HG03108 (cell line): ENCODE data around the gene TAS2R41.

Experiments used
- ATAC-seq: cut with Tn5 transposase; IDR thresholded peaks from one replicate; pipeline ENCODE4 v1.9.1; 2021; ENCODE audit warnings: moderate library complexity; ENCODE audit not compliant: unreplicated experiment

Gene TAS2R41

DNA sequence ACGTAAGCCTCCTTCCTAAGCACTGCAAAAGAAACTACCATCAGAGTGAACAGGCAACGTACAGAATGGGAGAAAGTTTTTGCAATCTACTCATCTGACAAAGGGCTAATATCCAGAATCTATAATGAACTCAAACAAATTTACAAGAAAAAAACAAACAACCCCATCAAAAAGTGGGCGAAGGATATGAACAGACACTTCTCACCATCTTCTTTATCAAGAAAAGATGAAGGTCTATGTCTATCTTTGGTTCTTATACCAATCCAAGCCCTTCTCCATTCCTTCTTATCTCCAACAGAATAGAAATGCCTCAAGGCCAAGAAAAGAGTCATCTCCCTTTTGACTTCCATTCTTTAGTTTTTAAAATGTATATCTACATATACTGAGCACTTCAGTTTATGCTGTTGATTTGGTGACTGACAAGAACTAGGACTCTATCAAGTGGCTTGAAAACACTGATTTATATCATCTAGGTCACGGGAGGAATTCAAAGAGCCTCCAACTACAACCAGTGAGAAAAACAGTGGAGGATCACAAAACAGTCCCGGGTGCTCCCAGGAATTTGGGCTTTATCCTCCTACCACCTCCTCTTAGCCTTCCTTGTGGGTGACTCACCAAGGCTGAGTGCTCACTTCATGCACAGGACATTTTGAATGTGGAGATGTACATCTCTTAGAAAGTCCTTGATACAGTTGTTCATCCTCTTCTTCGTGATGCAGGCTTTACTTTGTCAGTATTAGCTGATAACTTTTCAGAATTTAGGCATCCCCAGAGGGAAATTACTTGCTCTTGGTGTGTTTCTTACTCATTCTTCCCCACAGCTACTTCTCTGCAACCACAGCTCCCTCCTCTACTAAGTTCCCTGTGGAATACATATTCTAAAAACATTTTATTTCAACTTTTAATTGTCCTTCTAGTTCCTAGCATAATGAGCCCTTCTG, 15.4 kb downstream of the TAS2R41 start:
- ATAC-seq, result no peak

DNA sequence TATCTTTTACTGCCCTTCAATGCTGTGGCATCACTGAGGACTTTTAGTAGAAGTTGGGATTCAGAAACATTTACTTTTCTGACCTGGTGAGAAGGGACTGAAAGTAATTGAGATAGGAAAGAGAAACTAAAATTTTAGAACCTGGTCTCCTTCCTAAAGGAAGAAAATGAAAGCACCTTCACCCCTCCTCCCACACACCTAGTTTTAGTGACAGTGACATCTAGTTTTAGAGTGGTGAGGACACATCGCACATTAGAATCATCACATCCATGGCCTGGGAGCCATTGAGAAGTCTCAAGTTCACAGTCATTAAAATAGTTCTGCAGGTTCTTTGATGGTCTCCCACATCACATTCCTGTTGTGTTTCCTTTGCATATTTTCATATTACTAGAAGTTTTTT, 16.1 kb downstream of the TAS2R41 start:
- no peak for ATAC-seq

DNA sequence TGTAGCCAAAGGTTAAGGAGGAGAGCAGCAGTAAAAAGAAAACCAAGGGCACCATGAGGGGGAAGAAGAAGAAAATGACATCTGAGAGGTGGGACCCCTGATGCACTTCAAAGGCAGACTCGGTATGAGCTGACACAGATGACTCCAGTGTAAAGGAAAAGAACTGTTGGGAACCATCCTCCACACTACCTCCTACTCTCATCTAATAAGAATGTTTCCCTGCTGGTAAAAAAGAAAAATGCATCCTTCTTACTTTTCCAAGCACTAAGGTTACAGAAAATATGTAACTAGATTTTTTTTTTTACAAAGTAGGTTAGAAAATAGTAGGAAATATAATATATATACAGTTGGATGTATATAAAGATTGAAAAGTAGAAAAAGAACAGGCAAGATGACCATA, 16.9 kb downstream of the TAS2R41 start:
- no peak for ATAC-seq

DNA sequence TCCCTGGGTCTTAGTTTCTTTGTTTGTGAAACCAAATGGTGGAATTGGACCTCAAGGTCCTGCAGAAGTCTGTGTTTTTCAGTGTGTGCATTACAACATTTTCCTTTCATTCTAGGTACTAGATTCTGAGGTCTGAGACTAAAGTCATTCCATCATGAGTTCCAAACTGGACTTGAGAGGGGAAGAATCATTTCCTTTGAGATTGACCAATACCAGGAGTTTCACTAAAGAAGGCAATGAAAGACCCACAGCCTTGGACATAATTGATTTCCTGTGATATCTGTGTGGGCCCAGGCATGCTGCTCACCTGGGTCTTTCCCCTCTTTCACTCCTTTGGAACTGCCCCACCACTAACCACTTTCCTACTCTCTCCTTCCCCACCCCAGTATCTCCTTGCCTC, 18.2 kb downstream of the TAS2R41 start:
- ATAC-seq, result no peak

GRCh38 chr7:143496263-143496662, 18.6 kb downstream of the TAS2R41 start:
- ATAC-seq, result no peak

DNA sequence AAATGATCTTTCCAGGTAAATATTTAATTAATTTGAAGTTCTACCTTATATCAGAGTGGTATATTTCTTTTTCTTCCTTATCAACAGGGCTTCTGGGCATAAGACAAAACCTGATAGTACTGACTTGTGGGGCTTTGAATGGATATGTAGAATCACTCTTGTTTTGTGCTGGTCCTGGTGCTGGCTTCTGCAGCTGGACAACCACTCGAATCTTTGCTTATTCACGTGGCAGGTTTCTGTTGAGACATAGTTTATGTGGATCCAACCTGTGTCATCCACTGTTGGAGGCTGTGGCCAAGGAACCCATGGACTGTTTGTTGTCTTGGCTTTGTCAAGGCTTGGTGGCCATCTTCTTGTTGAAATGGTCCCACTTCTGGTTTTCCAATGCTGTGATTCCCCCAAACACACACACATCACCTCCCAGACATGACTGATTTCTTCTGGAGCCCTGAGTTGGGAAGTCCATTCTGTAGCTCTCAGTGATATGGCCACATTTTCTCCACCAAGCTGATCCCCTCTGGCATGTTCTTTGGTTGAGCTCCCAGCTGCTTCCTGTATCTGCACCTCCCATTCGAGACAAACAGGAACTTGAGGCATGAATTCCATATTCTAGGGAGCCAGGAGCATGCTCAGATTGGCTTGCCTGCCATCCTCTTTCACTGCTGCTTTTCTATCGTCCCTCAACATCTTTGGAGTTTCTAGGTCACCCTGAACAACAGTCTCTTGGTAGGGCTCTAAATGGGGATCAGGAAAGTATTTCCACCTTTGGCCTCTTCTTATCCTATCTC, 19.5 kb downstream of the TAS2R41 start:
- ATAC-seq, result no peak

DNA sequence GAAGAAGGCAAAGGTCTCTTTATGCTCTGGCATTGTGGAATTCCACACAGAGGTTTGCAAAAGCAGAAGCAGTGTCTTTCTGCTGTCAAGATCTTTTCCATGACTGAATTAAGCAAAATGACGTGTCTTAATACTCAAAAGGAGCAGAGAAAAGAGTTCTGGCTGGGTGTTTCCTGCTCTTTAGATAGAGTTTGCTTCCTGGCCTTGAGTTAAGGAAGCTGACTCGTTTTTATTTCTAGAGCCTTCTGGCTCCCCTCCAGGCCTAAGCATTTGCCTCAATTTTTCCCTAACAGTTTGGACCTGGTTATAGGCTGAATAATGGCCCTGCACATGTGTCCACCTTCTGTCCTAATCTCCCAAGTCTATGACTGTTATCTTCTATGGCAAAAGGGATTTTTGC, 21.6 kb downstream of the TAS2R41 start:
- no peak for ATAC-seq

GRCh38 chr7:143499743-143500348, 22.2 kb downstream of the TAS2R41 start:
- ATAC-seq, result no peak

GRCh38 chr7:143503261-143503660, 25.6 kb downstream of the TAS2R41 start:
- ATAC-seq, result no peak

DNA sequence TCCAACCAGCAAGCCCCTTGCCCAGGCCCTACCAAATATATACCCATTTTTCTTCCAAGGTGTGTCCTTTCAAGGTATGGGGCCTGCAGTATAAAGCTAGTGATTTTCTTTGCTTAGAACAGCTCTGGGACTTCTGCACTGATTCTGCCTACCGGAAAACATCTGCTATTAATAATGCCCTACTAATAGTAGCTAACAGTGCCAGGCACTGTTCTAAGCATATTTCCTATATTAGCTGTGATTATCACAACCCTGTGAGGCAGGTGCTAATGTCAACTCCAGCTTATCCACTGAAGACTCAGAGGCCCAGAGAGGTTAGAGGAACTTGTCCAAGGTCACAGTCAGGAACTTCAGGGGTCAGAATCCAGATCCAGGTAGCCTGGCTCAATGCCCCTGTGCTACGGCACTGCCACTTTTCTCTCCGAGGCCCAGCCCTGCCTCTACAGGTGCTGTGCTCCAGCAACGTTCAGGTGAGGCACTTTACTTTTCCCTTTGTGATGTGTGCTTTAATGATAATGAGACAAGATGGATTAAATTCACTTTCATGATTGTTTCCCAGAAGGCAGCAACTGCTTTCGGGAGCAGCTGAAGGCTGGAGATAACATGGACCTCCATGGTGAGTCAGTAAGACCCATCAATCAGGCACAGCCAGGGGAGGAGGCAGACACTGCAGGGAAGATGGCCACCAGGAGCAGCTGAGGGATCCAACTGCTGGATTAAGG, 26.7 kb downstream of the TAS2R41 start:
- ATAC-seq, result no peak

DNA sequence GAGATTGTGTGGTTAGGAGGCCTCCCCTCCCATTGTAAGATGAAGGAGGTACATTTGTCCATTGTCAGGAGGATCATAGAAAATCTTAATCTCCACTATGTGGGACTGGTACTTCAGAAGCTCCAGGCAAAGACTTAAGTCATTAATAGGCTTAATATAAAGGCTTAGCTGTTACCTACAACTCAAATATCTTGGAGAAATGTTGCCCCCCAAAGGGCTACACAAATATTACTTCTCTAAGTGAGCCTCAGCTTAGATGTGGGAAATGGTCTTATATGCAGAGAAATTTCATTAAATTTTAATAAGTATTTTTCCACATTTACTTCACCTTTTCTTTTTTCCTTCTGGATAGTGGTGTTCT, 27.2 kb downstream of the TAS2R41 start:
- ATAC-seq, result no peak

DNA sequence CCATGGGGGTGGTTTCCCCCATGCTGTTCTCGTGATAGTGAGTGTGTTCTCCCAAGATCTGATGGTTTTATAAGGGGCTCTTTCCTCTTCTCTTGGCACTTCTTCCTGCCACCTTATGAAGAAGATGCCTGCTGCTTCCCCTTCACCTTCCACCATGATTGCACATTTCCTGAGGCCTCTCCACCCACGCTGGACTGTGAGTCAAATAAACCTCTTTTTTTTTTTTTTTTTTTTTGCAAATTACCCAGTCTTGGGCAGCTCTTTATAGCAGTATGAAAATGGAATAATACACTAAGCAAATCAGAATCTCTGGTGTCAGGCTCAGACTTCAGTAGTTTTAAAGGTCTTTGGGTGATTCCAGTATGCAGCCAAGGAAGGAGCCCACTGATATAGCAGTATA, 28.2 kb downstream of the TAS2R41 start:
- ATAC-seq, result no peak

GRCh38 chr7:143507094-143507518, 29.4 kb downstream of the TAS2R41 start:
- no peak for ATAC-seq

- ATAC-seq, result no peak
Measured at GRCh38 chr7:143507534-143508055, 29.9 kb downstream of the TAS2R41 start.

DNA sequence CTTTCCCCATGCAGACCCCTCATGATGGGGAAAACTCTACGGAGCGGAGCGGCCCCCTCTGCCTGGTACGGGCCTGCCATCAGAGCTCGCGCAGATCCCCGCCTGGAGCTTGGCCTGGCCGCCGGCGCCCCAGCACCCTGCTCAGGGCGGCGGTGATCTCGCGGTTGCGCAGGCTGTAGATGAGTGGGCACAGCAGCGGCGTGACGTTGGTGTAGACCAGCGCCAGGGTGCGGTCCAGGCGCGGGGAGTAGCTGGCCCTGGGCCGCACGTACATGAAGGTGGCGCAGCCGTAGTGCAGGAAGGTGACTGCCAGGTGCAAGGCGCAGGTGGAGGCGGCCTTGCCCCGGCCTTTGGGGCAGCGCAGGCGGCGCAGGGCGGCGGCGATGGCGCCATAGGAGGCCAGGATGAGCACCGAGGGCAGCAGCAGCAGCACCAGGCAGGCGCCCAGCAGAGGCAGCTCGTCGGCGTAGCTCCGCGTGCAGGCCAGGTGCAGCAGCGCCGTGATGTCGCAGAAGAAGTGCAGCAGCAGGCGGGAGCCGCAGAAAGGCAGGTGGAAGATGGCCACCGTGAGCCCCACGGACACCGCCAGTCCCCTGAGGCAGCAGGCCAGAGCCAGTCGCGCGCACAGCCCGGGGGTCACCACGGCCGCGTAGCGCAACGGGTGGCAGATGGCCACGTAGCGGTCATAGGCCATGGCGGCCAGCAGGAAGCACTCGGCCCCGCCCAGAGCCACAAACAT, 33.4 kb downstream of the TAS2R41 start:
- no peak for ATAC-seq

DNA sequence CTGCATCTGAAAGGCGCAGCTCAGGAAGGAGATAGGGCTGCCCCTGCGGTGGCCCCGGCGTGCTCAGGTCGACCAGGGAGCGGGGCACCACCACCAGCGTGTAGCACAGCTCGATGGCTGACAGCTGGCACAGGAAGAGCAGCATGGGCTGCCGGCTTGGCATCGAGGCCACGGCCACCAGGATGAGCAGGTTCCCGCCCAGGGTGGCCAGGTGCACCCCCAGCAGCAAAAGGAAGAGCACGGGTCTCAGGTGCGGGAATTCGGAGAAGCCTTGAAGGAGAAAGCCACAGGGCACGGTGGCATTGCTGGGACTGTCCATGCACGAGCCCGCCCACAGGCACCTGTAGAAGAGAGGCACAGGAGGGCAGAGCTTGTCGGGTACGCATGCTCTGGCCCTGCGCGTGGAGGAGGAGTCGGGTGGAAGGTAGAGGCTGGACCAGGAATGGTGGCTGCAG, 33.9 kb downstream of the TAS2R41 start:
- no peak for ATAC-seq

DNA sequence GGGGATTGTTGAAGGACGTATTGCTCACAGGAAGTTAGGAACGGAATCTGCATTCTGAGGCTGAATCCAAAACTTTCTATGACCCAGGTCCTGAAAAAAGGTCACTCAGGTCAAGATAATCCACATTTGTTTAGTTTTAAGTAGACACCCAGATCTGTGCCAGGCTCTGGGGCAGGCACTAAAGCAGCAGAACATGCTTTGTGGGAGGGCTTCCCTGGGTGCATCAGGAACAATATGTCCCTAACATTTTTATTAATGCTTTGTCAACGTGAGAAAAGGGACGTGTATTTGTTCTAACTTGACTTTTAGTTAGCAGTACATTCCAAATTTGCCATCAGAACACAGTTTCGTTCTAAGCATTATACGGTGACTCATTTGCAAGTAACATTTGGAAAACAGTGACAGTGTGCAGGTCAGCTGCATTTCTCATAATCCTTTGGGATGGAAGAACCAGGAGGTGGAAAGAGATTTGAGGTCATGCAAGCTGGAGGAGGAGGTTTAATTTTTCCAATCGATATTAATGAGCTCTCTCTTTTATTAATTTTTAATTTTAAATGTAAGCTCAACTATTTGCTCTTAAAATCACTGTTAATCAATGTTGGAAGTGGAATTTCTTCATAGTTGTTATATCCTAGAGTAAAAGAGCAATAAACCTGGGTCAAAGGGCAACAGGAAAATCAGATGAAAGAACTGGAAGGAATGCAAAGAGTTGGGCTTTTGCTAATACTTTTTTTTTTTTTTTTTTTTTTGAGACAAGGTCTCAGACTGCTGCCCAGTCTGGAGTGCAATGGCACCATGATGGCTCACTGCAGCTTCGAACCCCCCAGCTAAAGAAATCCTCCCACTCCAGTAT, 35.0 kb downstream of the TAS2R41 start:
- ATAC-seq, result no peak

DNA sequence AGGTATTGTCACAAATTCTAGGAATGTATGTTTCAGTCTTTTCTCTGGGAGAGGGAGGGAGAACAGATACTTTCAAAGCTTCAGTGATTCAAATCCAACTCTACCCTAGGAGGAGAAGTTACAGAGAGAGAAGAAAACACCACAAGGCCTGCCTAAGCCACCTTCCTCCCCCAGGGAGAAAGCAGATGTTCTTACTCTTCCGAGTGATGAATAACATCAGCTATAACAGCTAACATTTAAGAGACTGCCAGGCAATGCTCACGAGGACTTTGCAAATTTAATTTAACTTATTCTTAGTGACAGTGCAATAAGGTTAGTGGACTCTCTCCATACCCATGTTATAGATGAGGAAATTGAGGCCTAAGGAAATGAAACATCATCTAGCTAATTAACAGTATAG, 36.8 kb downstream of the TAS2R41 start:
- no peak for ATAC-seq
